Activated CD8-positive, alpha-beta T cell treated with anti-CD3 and anti-CD28 coated beads for 36 hours (primary cell): Measurements from ENCODE around the gene DGKD. TPM values are rescaled to one million over a fixed set of nuclear protein-coding genes. Genes with fewer than 3 reads are reported as not detected.

Source experiments
- ATAC-seq: fragments of 200-7000 bp; cut with Tn5 transposase; one replicate; pipeline ENCODE4 v1.10.0; 2021; ENCODE audit warnings: mild to moderate bottlenecking, moderate library complexity
- CTCF ChIA-PET: fragments of 350-600 bp; sonication (Branson Sonifier 250); formaldehyde crosslinking; loops from one replicate; lab custom pipeline; 2021; ENCODE audit warnings: antibody characterized with exemption; lab: Charles Lee
- POLR2A ChIA-PET: fragments of 350-600 bp; sonication (Branson Sonifier 250); formaldehyde crosslinking; loops from one replicate; lab custom pipeline; 2021; ENCODE audit warnings: antibody characterized with exemption; lab: Charles Lee
- DNase-seq: peaks from one replicate; pipeline ENCODE4 v3.0.0-alpha.2; 2020
- H3K27ac Mint-ChIP-seq: one replicate; pipeline ENCODE4 v1.8.0; 2021; ENCODE audit warnings: mild to moderate bottlenecking, mixed read lengths
- H3K27me3 Mint-ChIP-seq: one replicate; pipeline ENCODE4 v1.8.0; 2021; ENCODE audit warnings: mixed read lengths
- H3K36me3 Mint-ChIP-seq: one replicate; pipeline ENCODE4 v1.8.0; 2021; ENCODE audit warnings: low read depth, mixed read lengths
- H3K4me1 Mint-ChIP-seq: one replicate; pipeline ENCODE4 v1.8.0; 2021; ENCODE audit warnings: low read depth, mixed read lengths
- H3K4me3 Mint-ChIP-seq: one replicate; pipeline ENCODE4 v1.8.0; 2021; ENCODE audit warnings: mild to moderate bottlenecking, moderate library complexity, mixed read lengths
- H3K9me3 Mint-ChIP-seq: one replicate; pipeline ENCODE4 v1.8.0; 2021; ENCODE audit warnings: mixed read lengths
- intact Hi-C: fragments of 100-400 bp; cut with micrococcal nuclease; formaldehyde crosslinking; loops from one replicate; pipeline ENCODE4 v1.10.0; 2022
- total RNA-seq, 2 experiments: library from RNA; stranded (reverse); gene quantifications; one replicate each; pipeline ENCODE4 v1.2.3, GENCODE V29; 2021
- TF ChIP-seq, protein P1 (sequence below): fragments of 200-600 bp; IDR thresholded peaks from one replicate; pipeline ENCODE4 v1.8.0; 2022; ENCODE audit warnings: antibody characterized with exemption, mild to moderate bottlenecking

Gene DGKD
- total RNA-seq, 2 experiments from 2014 or later = 89.6 to 99.5 TPM

DNA sequence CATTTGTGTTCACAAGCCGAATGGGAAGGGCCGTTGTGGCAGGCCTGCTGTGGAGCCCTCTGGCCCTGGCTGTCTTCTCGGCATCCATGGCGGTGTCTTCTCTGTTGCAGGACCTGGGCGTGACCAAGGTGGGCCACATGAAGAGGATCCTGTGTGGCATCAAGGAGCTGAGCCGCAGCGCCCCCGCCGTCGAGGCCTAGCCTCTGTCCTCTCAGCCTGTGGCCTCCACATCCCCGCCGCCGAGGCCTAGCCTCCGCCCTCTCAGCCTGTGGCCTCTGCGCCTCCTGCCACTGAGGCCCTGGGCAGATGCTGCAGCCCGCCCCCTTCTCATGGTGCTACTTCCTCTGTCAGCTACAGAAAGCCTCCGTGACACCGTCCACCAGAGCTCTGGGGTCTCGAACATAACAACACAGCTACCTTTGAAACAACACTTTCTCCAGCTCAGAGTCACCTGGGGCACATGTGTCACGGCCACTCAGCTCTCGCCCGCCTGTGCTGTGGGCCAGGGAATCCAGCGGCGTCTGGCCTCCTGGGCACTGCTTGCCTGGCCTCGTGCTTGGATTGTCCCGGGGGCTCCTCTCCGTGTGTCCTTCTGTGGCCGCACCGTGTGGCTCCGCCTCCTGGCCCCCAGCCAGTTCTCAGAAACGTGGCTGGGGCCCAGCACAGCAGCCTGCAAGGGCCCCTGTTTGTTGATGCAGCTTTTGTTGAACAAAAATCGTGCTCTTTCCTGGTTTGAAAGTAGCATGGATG, 115.1 kb downstream of the DGKD start:
- CTCF ChIA-PET = no interaction called here
- no peaks in the 10 kb centered on the region for H3K4me1 Mint-ChIP-seq
- H3K36me3 Mint-ChIP-seq = peaks cover 40% of the 10 kb centered on the region
- intact Hi-C loops = no loop called here
- DNase-seq (no peak), ATAC-seq (no peak)
- no peaks in the 10 kb centered on the region for H3K9me3 Mint-ChIP-seq
- TF ChIP-seq, protein P1, sequence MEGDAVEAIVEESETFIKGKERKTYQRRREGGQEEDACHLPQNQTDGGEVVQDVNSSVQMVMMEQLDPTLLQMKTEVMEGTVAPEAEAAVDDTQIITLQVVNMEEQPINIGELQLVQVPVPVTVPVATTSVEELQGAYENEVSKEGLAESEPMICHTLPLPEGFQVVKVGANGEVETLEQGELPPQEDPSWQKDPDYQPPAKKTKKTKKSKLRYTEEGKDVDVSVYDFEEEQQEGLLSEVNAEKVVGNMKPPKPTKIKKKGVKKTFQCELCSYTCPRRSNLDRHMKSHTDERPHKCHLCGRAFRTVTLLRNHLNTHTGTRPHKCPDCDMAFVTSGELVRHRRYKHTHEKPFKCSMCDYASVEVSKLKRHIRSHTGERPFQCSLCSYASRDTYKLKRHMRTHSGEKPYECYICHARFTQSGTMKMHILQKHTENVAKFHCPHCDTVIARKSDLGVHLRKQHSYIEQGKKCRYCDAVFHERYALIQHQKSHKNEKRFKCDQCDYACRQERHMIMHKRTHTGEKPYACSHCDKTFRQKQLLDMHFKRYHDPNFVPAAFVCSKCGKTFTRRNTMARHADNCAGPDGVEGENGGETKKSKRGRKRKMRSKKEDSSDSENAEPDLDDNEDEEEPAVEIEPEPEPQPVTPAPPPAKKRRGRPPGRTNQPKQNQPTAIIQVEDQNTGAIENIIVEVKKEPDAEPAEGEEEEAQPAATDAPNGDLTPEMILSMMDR = no peak
- POLR2A ChIA-PET = interaction anchor here (1.0 to 1.3 kb wide), 2 partner anchors 16 to 32 kb away, joined by 3 read pairs; no protein-coding TSS in a partner anchor
- H3K4me3 Mint-ChIP-seq = no peak overlapping the region
- H3K27me3 Mint-ChIP-seq = no peaks in the 10 kb centered on the region
- H3K27ac Mint-ChIP-seq = peak overlapping the region; percentile 27

GRCh38 chr2:233470011-233470687, 115.9 kb downstream of the DGKD start:
- Mint-ChIP-seq H3K27ac (no peak overlapping the region), H3K9me3 (no peaks in the 10 kb centered on the region), H3K27me3 (no peaks in the 10 kb centered on the region), H3K36me3 (peaks cover 40% of the 10 kb centered on the region), H3K4me1 (no peaks in the 10 kb centered on the region), H3K4me3 (no peak overlapping the region)
- intact Hi-C loops = no loop called here
- POLR2A ChIA-PET = interaction anchor here (1.3 kb wide), 1 partner anchor 17 kb away, joined by 3 read pairs; no protein-coding TSS in a partner anchor
- ATAC-seq (no peak), DNase-seq (no peak)
- CTCF ChIA-PET = no interaction called here
- TF ChIP-seq, protein P1 = no peak

- no peaks in the 10 kb centered on the region for H3K27me3 Mint-ChIP-seq
- POLR2A ChIA-PET = no interaction called here
- peaks cover 40% of the 10 kb centered on the region for H3K36me3 Mint-ChIP-seq
- H3K27ac Mint-ChIP-seq = no peak overlapping the region
- DNase-seq (no peak), ATAC-seq (no peak)
- no peaks in the 10 kb centered on the region for H3K4me1 Mint-ChIP-seq
- CTCF ChIA-PET = no interaction called here
- no peaks in the 10 kb centered on the region for H3K9me3 Mint-ChIP-seq
- intact Hi-C loops = no loop called here
- TF ChIP-seq, protein P1 = no peak
- no peak overlapping the region for H3K4me3 Mint-ChIP-seq
Observed at GRCh38 chr2:233470839-233471238, 116.5 kb downstream of the DGKD start.

- H3K9me3 Mint-ChIP-seq = no peaks in the 10 kb centered on the region
- no peak overlapping the region for H3K27ac Mint-ChIP-seq
- ChIA-PET POLR2A (no interaction called here), CTCF (no interaction called here)
- no peak overlapping the region for H3K4me3 Mint-ChIP-seq
- TF ChIP-seq, protein P1 = no peak
- no peaks in the 10 kb centered on the region for H3K27me3 Mint-ChIP-seq
- no peaks in the 10 kb centered on the region for H3K4me1 Mint-ChIP-seq
- H3K36me3 Mint-ChIP-seq = peaks cover 35% of the 10 kb centered on the region
- ATAC-seq (no peak), DNase-seq (no peak)
- intact Hi-C loops = no loop called here
Observed at GRCh38 chr2:233471291-233472035, 117.2 kb downstream of the DGKD start.
